ENCODE measurements around the gene RARB.

RARB gene

DNA sequence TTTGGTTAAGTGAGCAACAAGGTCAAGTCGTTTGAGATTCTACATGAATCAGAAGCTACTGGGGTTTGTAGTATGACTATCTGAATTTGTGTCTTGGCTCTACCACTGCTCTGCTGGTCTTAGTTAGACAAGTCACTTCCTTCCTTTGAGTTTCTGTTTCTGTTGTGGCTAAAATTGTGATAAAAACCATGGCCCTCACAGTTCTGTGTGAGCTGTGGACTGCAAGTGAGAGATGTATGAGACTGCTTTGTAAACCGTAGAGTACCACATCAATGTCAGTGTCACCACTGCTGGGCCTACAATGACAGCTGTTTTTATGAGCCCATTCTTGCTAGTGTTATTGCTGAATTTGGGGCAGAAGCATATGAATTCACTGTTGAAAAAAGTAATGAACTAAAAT lies 32.7 kb downstream of the RARB start:
- no peak for DNase-seq (ENCODE audit: low read depth)
- TF ChIP-seq, protein P1, sequence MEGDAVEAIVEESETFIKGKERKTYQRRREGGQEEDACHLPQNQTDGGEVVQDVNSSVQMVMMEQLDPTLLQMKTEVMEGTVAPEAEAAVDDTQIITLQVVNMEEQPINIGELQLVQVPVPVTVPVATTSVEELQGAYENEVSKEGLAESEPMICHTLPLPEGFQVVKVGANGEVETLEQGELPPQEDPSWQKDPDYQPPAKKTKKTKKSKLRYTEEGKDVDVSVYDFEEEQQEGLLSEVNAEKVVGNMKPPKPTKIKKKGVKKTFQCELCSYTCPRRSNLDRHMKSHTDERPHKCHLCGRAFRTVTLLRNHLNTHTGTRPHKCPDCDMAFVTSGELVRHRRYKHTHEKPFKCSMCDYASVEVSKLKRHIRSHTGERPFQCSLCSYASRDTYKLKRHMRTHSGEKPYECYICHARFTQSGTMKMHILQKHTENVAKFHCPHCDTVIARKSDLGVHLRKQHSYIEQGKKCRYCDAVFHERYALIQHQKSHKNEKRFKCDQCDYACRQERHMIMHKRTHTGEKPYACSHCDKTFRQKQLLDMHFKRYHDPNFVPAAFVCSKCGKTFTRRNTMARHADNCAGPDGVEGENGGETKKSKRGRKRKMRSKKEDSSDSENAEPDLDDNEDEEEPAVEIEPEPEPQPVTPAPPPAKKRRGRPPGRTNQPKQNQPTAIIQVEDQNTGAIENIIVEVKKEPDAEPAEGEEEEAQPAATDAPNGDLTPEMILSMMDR (conservative IDR thresholded peaks at IDR 0.05; ENCODE audit: low read length): no peak
- H3K4me3 ChIP-seq (ENCODE audit: low read length): no peak overlapping the region

DNA sequence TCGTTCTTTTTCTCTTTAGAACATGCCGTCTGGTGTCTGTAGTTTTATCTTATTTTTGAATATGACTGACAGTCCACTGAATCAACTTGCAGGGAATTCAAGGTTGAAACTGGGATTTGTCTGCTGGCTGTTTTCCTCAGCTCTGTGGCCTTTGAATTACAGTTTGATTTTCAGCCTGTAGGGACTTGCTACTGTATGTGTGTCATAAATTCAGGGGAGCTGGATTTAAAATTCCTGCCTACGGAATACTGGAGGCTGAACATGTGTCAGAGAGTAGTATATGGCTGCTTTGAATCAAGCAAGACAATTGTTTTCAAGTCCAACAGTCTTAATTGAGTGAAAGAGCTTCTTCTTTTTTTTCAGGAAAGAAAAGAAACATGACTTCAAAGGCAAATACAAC lies 33.9 kb downstream of the RARB start:
- TF ChIP-seq, protein P1 (conservative IDR thresholded peaks at IDR 0.05; ENCODE audit: low read length): no peak
- no peak for DNase-seq (ENCODE audit: low read depth)

DNA sequence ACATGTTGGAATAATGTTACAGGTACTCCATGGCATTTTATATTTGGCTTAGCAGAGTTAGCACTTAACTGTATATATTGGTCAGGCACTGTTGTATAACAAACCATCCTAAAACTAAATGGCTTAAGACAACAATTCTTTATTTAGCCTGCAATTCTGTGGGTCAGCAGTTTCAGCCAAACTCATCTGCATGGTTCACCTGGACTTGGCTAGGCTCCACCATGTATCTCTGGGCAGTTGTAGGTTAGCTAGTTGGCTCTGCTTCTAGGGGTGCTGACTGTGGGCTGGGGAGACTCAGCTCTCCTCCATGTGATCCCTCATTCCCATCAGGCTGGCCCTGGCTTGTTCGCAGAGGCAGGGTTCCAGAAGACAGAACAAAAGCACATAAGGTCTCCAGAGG lies 34.4 kb downstream of the RARB start:
- no peak overlapping the region for H3K4me3 ChIP-seq (ENCODE audit: low read length)
- DNase-seq (ENCODE audit: low read depth): no peak
- TF ChIP-seq, protein P1 (conservative IDR thresholded peaks at IDR 0.05; ENCODE audit: low read length): no peak

More for the DNA sequence above, 33.9 kb downstream of the RARB start:
- no peak overlapping the region for H3K4me3 ChIP-seq (ENCODE audit: low read length)

DNA sequence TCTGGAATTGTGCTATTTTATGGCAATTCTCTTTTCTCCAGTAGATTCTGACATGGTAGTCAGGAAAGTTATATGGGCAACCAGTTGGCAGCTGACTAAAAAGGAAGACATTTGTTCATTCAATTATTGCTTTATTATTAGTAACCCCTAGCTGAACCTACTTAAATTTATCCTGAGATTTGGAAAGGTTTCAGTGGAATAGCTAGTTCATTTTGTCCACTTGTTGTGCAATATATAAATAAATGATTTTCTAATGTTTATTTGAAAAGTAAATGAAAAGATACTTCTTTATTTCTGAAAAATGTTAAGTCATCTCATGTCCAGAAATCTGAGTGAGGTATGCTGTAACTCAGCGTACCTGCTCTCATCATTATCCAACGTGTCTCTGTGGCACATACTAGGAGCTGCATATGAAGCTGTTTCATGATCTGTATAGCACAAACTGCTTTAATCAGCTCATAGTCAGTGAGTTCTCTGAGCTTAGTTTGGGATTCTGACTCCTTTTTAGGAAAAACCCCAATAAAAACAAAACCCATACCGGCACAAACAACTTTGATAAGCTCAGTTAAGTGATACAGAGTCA lies 35.9 kb downstream of the RARB start:
- TF ChIP-seq, protein P1 (conservative IDR thresholded peaks at IDR 0.05; ENCODE audit: low read length): no peak
- no peak for DNase-seq (ENCODE audit: low read depth)
- no peak overlapping the region for H3K4me3 ChIP-seq (ENCODE audit: low read length)

DNA sequence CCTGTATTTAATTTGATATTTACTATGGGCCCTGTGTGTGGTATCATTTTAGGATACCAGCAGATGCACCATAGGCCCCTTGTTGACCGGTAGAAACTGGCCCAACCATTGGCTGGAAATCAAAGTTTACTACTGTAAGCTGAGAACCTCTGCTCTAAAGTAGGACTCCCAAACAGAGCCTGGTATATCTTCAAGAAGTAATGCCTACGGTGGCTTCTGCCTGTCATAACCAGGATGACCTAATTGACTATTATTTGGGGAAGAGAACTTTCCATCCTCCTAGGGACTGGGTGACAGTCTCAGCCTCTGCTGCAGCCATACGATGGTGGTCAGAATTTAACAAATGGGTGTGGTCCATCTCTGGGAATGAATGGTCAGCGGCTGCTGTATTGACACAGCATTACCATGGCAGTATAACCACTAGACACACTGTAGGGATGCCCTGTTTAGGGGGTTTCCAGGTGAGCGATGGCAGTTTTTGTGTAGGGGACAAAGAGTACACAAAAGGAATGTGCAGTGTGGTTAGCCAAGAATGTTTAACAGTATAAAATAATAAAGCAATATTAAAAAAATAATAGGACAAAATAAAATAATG lies 37.3 kb downstream of the RARB start:
- no peak overlapping the region for H3K4me3 ChIP-seq (ENCODE audit: low read length)
- TF ChIP-seq, protein P1 (conservative IDR thresholded peaks at IDR 0.05; ENCODE audit: low read length): no peak
- DNase-seq (ENCODE audit: low read depth): no peak

DNA sequence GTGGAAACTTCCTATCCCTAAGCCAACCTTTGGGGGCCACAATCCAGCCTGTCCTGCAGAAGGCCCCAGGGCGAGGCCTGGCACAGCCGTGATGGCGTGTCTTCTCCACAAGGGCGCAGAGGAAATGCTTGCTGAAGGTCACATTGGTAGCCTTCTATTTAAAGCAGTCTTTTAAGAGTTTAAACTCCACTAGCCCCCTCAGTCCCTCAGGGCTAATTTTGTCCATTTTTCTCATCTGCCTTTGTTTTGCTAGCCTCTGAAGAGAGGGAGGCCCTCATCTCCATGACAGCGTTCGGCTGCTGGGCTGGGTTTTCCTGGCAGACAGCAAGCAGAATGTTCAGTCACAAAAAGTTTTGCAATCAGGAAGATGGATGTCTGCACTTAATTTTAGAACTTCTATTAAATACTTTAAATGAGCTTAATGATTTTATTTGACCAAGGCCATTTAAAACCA lies 40.8 kb downstream of the RARB start:
- H3K4me3 ChIP-seq (ENCODE audit: low read length): no peak overlapping the region
- DNase-seq (ENCODE audit: low read depth): peak; percentile 68
- TF ChIP-seq, protein P1 (conservative IDR thresholded peaks at IDR 0.05; ENCODE audit: low read length): peak; percentile 36

DNA sequence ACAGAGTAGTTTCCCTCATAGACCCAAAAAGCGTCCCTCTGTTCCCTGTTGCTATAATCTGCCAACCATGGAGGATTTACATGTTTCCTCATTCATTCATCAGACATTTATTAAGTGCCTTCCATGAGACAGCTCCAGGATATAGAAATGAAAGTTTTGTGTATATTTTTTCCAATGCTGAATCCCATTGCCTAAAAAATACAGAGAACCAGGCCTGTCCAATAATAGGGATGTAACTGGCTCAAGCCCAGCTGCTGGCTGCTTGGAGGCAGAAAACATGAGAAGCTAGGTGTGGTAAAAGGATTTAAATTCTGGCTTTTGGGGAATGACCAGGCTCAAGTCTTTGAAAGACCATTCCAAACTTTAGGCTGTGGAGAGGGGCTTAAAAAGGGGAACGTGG lies 41.5 kb downstream of the RARB start:
- TF ChIP-seq, protein P1 (conservative IDR thresholded peaks at IDR 0.05; ENCODE audit: low read length): no peak
- no peak overlapping the region for H3K4me3 ChIP-seq (ENCODE audit: low read length)
- no peak for DNase-seq (ENCODE audit: low read depth)
